ENCODE results near the gene RANBP10. TPM values are rescaled to one million over a fixed set of nuclear protein-coding genes. Genes with fewer than 3 reads are reported as not detected.

Gene RANBP10
- total and polyA plus RNA-seq, 2 of the 13 experiments (the other 11 are each of a cell fraction or from before 2014, with no cell fraction given) = 9.2 to 22.7 TPM

- no peak for TF ChIP-seq CEBPZ (IDR thresholded peaks at IDR 0.05; ENCODE audit: low read length)
- no peak for TF ChIP-seq HBP1 (CRISPR knock-in tag; IDR thresholded peaks at IDR 0.05; ENCODE audit: low read depth)
- TF ChIP-seq ZNF710 (CRISPR knock-in tag; IDR thresholded peaks at IDR 0.05; ENCODE audit: borderline replicate concordance) = no peak
- no peak for TF ChIP-seq FOSL1 (CRISPR knock-in tag; IDR thresholded peaks at IDR 0.05; ENCODE audit: borderline replicate concordance)
- no peak for TF ChIP-seq PRPF4 (IDR thresholded peaks at IDR 0.05; ENCODE audit: low read depth, low read length, poor library complexity, severe bottlenecking)
- TF ChIP-seq ZNF496 (CRISPR knock-in tag; IDR thresholded peaks at IDR 0.05; ENCODE audit: insufficient replicate concordance) = no peak
- no peak; the same call in 1 of the 2 replicates for TF ChIP-seq DNMT3B (CRISPR knock-in tag; conservative IDR thresholded peaks at IDR 0.05)
- TF ChIP-seq CAMTA2 (CRISPR knock-in tag; IDR thresholded peaks at IDR 0.05; ENCODE audit: borderline replicate concordance) = peak; percentile 96; the same call in 1 of the 2 replicates
- TF ChIP-seq TBP (CRISPR knock-in tag; IDR thresholded peaks at IDR 0.05) = no peak
- no peak for TF ChIP-seq DDIT3 (CRISPR knock-in tag; IDR thresholded peaks at IDR 0.05)
- 0 out of 2 replicates have a peak, but pooled peaks have one; percentile 31 for TF ChIP-seq IRF2 (CRISPR knock-in tag; IDR thresholded peaks at IDR 0.05)
- TF ChIP-seq HNF1A (IDR thresholded peaks at IDR 0.05; ENCODE audit: low read depth) = no peak
- no peak for TF ChIP-seq HNF1A (CRISPR knock-in tag; IDR thresholded peaks at IDR 0.05; ENCODE audit: borderline replicate concordance)
- TF ChIP-seq ATF5 (CRISPR knock-in tag; IDR thresholded peaks at IDR 0.05; ENCODE audit: low read depth) = no peak
- 0 out of 2 replicates have a peak, but pooled peaks have one; percentile 49 for TF ChIP-seq TGIF2 (CRISPR knock-in tag; IDR thresholded peaks at IDR 0.05)
Measured at GRCh38 chr16:67719048-67719777, 87.1 kb downstream of the RANBP10 start, which contains the start of gene GFOD2 (continued).

Measured in HepG2 (cell line).